ENCODE data around the gene PHACTR2.

Gene PHACTR2

DNA sequence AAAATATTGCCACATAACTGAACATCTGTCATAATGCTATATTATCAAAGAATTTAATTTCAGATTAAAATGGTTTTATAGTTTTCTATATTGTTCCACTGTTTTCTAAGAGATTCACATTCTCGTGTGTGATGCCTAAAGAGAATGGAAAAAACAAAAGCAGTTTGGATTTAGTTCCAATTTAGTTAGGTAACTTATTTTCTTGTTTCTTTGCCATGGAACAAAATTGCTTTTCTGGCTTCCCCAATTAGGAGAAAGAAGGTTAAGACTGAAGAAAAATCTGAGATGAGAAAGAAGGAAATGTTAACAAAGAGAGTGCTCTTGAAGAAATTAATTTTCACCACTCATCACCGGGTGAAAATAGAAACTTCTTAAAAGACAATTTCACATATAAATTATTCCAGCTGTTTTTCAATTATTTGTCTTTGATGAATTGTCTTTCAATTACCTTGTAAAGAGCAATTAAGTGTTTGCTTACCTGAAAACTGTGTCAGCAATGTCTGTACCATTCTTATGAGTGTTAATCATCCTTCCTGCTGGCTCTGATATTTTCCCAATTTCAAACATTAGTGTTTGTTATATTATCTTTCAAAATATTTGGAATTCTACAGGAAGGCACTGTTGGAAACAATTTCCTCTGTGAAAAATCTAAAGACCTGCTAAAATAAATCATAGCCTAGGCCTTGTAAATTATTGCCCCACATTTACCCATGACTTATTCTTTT is 19.5 kb downstream of the PHACTR2 start:
- in situ Hi-C loops (cut with MboI; ENCODE audit: low pct_unique_long_range_greater_than_20kb, low sequenced_read_pairs, unreplicated experiment) = no loop called here
- TF ChIP-seq, protein P1, sequence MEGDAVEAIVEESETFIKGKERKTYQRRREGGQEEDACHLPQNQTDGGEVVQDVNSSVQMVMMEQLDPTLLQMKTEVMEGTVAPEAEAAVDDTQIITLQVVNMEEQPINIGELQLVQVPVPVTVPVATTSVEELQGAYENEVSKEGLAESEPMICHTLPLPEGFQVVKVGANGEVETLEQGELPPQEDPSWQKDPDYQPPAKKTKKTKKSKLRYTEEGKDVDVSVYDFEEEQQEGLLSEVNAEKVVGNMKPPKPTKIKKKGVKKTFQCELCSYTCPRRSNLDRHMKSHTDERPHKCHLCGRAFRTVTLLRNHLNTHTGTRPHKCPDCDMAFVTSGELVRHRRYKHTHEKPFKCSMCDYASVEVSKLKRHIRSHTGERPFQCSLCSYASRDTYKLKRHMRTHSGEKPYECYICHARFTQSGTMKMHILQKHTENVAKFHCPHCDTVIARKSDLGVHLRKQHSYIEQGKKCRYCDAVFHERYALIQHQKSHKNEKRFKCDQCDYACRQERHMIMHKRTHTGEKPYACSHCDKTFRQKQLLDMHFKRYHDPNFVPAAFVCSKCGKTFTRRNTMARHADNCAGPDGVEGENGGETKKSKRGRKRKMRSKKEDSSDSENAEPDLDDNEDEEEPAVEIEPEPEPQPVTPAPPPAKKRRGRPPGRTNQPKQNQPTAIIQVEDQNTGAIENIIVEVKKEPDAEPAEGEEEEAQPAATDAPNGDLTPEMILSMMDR (IDR thresholded peaks at IDR 0.05; ENCODE audit: extremely low read depth, insufficient read depth, missing control alignments) = no peak
- no peak for DNase-seq (ENCODE audit: low spot score)

DNA sequence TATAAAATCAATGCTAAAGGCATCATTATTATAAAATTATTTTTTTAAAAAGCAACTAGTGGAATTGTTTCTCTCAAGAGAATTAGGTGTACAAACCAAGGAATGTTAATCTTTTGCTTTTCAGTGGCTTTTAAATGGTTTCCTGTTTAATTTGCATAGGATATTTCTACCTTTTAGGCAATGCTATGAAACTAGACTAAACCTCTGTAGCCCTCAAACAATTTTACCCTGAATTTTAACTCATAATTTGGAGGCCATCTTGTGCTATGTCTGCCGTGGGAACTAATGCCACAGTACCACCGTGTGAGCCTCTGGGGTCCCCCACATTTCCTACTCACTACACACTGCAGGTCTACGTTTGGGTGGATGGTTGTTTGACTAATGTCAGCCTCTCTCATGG is 20.6 kb downstream of the PHACTR2 start:
- TF ChIP-seq, protein P1 (IDR thresholded peaks at IDR 0.05; ENCODE audit: extremely low read depth, insufficient read depth, missing control alignments) = no peak
- in situ Hi-C loops (cut with MboI; ENCODE audit: low pct_unique_long_range_greater_than_20kb, low sequenced_read_pairs, unreplicated experiment) = no loop called here
- no peak for DNase-seq (ENCODE audit: low spot score)

DNA sequence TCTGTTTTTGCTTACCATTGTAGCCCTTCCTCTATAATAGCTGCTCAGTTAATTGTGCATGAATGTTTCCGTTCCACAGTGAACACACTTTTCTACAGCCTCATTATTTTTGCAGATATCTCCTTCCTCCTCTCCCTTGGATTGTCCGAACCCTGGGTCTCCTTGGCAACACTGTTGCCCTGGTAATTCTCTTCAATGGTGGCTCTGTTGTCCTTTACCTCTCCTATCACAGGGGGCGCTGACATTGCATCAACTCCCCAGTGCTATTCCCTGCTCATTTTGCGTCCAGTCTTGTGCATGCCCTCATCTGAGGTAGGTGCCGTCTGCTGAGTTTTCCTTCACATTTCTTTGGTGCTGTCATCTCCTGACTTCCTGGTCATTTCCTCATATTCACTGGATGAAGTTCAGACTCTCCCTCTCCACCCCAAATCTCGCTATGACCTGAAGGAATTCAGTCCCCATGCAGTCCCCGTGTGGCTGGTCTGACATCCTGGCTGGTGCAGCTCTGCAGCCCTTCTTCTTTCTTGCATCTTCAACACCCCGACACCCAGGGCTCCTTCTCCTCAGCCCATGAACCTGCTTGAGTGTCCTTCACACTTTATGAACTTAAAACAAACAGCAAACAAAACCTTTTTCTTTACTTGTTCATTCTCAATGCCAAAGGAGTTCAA is 21.1 kb downstream of the PHACTR2 start:
- DNase-seq (ENCODE audit: low spot score) = no peak
- TF ChIP-seq, protein P1 (IDR thresholded peaks at IDR 0.05; ENCODE audit: extremely low read depth, insufficient read depth, missing control alignments) = no peak
- in situ Hi-C loops (cut with MboI; ENCODE audit: low pct_unique_long_range_greater_than_20kb, low sequenced_read_pairs, unreplicated experiment) = no loop called here

DNA sequence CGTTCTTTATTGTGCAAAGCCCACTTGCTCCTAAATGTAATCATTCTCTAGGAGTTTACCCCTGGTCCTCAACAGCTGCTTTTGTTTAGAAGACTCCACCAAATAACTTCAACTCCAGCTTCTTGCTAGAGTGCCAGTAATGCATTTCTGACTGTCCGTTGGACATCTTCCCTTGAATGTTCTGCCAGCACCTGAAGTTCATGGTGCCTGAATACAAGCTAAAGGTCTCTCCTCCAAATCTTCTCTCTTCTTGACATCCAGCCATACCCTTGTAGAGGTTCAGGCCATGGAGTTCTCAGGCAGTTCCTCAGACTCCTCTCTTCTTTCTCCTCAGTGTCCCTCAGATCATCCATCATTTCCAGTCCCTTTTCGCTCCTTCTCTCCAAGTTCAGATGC is 21.7 kb downstream of the PHACTR2 start:
- TF ChIP-seq, protein P1 (IDR thresholded peaks at IDR 0.05; ENCODE audit: extremely low read depth, insufficient read depth, missing control alignments) = no peak
- DNase-seq (ENCODE audit: low spot score) = no peak
- in situ Hi-C loops (cut with MboI; ENCODE audit: low pct_unique_long_range_greater_than_20kb, low sequenced_read_pairs, unreplicated experiment) = no loop called here

DNA sequence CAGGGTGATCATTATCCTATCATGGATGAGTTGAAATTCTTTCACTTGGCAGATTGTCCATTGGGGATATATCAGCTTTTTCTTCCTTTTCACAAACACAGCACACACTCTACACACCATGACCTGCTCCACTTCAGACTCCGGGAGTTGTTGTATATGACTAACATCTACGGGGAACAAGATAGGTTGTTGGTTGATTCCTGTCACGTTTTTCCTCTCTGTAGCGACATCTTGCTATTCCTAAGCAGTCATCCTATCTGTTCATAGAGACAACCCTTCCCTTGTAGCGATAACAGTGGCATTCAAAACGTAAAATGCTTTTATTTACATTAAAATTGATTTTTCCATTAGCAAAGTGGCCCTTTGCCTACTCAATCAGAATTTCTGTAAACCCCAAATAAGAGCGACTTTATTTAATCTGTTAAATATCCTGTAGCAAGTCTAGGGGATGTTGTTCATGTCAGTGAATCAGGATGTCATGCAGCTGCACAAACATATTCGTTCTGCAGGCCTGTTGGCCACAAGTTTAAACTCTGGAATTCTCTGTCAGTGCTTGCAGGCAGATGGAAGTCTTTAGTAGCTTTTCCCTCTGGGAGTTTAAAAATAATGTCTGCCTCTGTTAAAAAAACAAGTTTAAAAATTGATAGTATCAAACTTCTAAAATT is 23.1 kb downstream of the PHACTR2 start:
- no peak for DNase-seq (ENCODE audit: low spot score)
- TF ChIP-seq, protein P1 (IDR thresholded peaks at IDR 0.05; ENCODE audit: extremely low read depth, insufficient read depth, missing control alignments) = no peak
- in situ Hi-C loops (cut with MboI; ENCODE audit: low pct_unique_long_range_greater_than_20kb, low sequenced_read_pairs, unreplicated experiment) = no loop called here

DNA sequence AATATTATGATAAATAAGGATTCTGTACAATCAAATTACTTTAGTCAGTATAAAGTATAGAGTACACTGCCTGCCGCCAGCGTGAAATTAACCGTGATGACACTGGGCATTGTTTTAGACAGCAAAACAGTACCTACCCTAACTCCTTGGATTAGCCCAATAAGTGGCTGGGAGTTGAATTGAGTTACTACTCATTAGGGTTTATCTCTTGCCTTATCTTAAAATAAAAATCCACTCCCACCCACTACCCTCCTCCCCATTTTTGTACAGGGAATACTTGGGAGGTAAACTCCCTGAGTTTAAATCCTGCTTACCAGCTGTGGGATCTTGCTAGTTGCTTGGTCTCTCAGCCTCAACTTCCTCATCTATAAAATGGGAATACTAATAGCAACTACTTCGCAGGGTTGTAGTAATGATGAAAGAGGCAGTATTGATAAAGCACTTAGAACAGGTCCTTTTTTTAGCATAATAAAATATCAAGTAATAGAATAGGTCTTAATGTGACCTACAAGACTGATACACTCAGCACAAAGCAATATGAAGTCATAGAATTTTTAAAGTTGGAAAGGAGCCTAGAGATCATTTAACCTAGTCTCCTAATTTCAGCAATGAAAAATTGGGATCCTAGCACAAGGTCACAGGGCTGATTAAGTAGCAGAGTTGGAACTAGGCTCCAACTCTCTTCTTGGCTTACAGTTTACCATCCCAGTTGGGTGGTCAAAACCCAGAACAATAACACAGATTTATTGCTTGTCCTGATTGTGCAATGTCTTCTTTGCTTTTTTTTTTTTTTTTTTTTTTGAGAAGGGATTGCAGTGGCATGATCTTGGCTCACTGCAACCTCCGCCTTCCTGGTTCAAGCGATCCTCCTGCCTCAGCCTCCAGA is 23.8 kb downstream of the PHACTR2 start:
- TF ChIP-seq, protein P1 (IDR thresholded peaks at IDR 0.05; ENCODE audit: extremely low read depth, insufficient read depth, missing control alignments) = no peak
- in situ Hi-C loops (cut with MboI; ENCODE audit: low pct_unique_long_range_greater_than_20kb, low sequenced_read_pairs, unreplicated experiment) = no loop called here
- DNase-seq (ENCODE audit: low spot score) = no peak

Measured in GM13977 (cell line).